ENCODE data around the gene SERHL2. TPM values are rescaled to one million over a fixed set of nuclear protein-coding genes. Genes with fewer than 3 reads are reported as not detected.
"Not testable (repeated sequence)": the region's sequence is repeated elsewhere in the genome, so short reads cannot be mapped to it uniquely, and the experiment has no call there.

Gene SERHL2
- total RNA-seq (2014; rRNA removed; shearing (Covaris generic)): 2.8 and 4.8 TPM in 2 replicates
- polyA plus RNA-seq (2016; fragmentation: Nextera tagmentation; extraction: Ambion mirVana): 5.0 and 5.1 TPM in 2 replicates

GRCh38 chr22:42553475-42554361 lies at the start of gene SERHL2:
SERHL2 (plus strand) TSS chr22:42553956; CDS start chr22:42554021, 65 bp downstream.
- H3K79me2 ChIP-seq (ENCODE audit: insufficient read depth): no peaks in the 10 kb centered on the region
- TF ChIP-seq EZH2 (IDR thresholded peaks at IDR 0.05; ENCODE audit: insufficient read depth, poor library complexity, severe bottlenecking): no peak
- no peaks in the 10 kb centered on the region for H3K9me2 ChIP-seq (ENCODE audit: insufficient read depth)
- H4K20me1 ChIP-seq (ENCODE audit: insufficient read depth): no peaks in the 10 kb centered on the region
- no peaks in the 10 kb centered on the region for H3K36me3 ChIP-seq (ENCODE audit: low read depth)
- no peaks in the 10 kb centered on the region for H3K9me3 ChIP-seq (ENCODE audit: low read depth)
- WGBS, 2 experiments (ENCODE audit: low coverage in 1 of 2, low lambda C conversion rate in 2 of 2, missing lambda C conversion rate in 2 of 2): 4% methylated on average over 71 to 75 of the region's 75 CpGs
- peak; percentile 93 for DNase-seq
- 0 out of 2 replicates have a peak, but pooled peaks cover 1% of the 10 kb centered on the region for H3K27me3 ChIP-seq (replicated peaks; ENCODE audit: insufficient read depth)
- peak within 1 kb of the TSS; percentile 71 for H3K4me3 ChIP-seq
- no peaks in the 10 kb centered on the region for H3K4me1 ChIP-seq (ENCODE audit: insufficient read depth)
- H3K27ac ChIP-seq: no peak within 1 kb of the TSS
- H3K9ac ChIP-seq: peak within 1 kb of the TSS; percentile 63
- H3K4me2 ChIP-seq (ENCODE audit: unreplicated experiment): peak within 1 kb of the TSS; percentile 63
- peak within 1 kb of the TSS; percentile 83 for H2AFZ ChIP-seq
- in situ Hi-C loops (cut with MboI): no loop called here
- H3F3A ChIP-seq (ENCODE audit: insufficient read depth): no peaks in the 10 kb centered on the region

- in situ Hi-C loops (cut with MboI); DNase-seq; H3K4me3 ChIP-seq; H4K20me1 ChIP-seq (ENCODE audit: insufficient read depth); H3K9me3 ChIP-seq (ENCODE audit: low read depth); H3K9me2 ChIP-seq (ENCODE audit: insufficient read depth); H3K9ac ChIP-seq; H3K4me1 ChIP-seq (ENCODE audit: insufficient read depth); H2AFZ ChIP-seq; H3F3A ChIP-seq (ENCODE audit: insufficient read depth); H3K27ac ChIP-seq; H3K36me3 ChIP-seq (ENCODE audit: low read depth); H3K79me2 ChIP-seq (ENCODE audit: insufficient read depth); H3K27me3 ChIP-seq (replicated peaks; ENCODE audit: insufficient read depth); H3K4me2 ChIP-seq (ENCODE audit: unreplicated experiment): not testable (repeated sequence)
- WGBS, 2 experiments (ENCODE audit: low coverage in 1 of 2, low lambda C conversion rate in 2 of 2, missing lambda C conversion rate in 2 of 2): 56 to 57% methylated on average over 11 of the region's 11 CpGs
Observed at GRCh38 chr22:42508327-42508974, 45.3 kb upstream of the SERHL2 start.

- H4K20me1 ChIP-seq (ENCODE audit: insufficient read depth); H3K27ac ChIP-seq; H3K4me1 ChIP-seq (ENCODE audit: insufficient read depth); H2AFZ ChIP-seq; DNase-seq; H3F3A ChIP-seq (ENCODE audit: insufficient read depth); H3K4me2 ChIP-seq (ENCODE audit: unreplicated experiment); H3K9ac ChIP-seq; H3K36me3 ChIP-seq (ENCODE audit: low read depth); H3K27me3 ChIP-seq (replicated peaks; ENCODE audit: insufficient read depth); H3K9me2 ChIP-seq (ENCODE audit: insufficient read depth); H3K4me3 ChIP-seq; in situ Hi-C loops (cut with MboI); H3K79me2 ChIP-seq (ENCODE audit: insufficient read depth); H3K9me3 ChIP-seq (ENCODE audit: low read depth): not testable (repeated sequence)
- WGBS, 2 experiments (ENCODE audit: low coverage in 1 of 2, low lambda C conversion rate in 2 of 2, missing lambda C conversion rate in 2 of 2): 29 to 39% methylated on average over 10 of the region's 10 CpGs
Observed at GRCh38 chr22:42508975-42509364, 44.8 kb upstream of the SERHL2 start.

- in situ Hi-C loops (cut with MboI): no loop called here
- WGBS, 2 experiments (ENCODE audit: low coverage in 1 of 2, low lambda C conversion rate in 2 of 2, missing lambda C conversion rate in 2 of 2): 76 to 82% methylated on average over 15 of the region's 15 CpGs
- TF ChIP-seq EZH2 (IDR thresholded peaks at IDR 0.05; ENCODE audit: insufficient read depth, poor library complexity, severe bottlenecking): no peak
- no peak for TF ChIP-seq EZH2phosphoT487 (IDR thresholded peaks at IDR 0.05; ENCODE audit: insufficient read depth, low read depth)
Observed at GRCh38 chr22:42509548-42509947, 44.2 kb upstream of the SERHL2 start.

More at GRCh38 chr22:42509548-42509947, 44.2 kb upstream of the SERHL2 start:
- no peaks in the 10 kb centered on the region; the same call in 1 of the 2 replicates for H3K36me3 ChIP-seq (ENCODE audit: low read depth)
- H3K9ac ChIP-seq: no peak overlapping the region
- no peak overlapping the region for H3K4me2 ChIP-seq (ENCODE audit: unreplicated experiment)
- no peaks in the 10 kb centered on the region for H3K9me3 ChIP-seq (ENCODE audit: low read depth)
- H3K4me1 ChIP-seq (ENCODE audit: insufficient read depth): no peaks in the 10 kb centered on the region
- no peaks in the 10 kb centered on the region for H3F3A ChIP-seq (ENCODE audit: insufficient read depth)
- H4K20me1 ChIP-seq (ENCODE audit: insufficient read depth): no peaks in the 10 kb centered on the region
- H3K27ac ChIP-seq: no peak overlapping the region
- no peak overlapping the region for H3K4me3 ChIP-seq
- H3K9me2 ChIP-seq (ENCODE audit: insufficient read depth): no peaks in the 10 kb centered on the region
- H3K79me2 ChIP-seq (ENCODE audit: insufficient read depth): no peaks in the 10 kb centered on the region
- H3K27me3 ChIP-seq (replicated peaks; ENCODE audit: insufficient read depth): no peaks in the 10 kb centered on the region
- H2AFZ ChIP-seq: no peak overlapping the region
- DNase-seq: no peak
